Left ventricle myocardium inferior (tissue), 1 donor: ENCODE results near the gene C20orf202. TPM values are rescaled to one million over a fixed set of nuclear protein-coding genes. Genes with fewer than 3 reads are reported as not detected.
"Not testable (repeated sequence)": the region's sequence is repeated elsewhere in the genome, so short reads cannot be mapped to it uniquely, and the experiment has no call there.

Experiments used
- DNase-seq: peaks from one replicate; pipeline ENCODE4 v3.0.0-alpha.2; 2020
- H3K27ac ChIP-seq: fragments of 200-600 bp; replicated peaks from 2 replicates; pipeline ENCODE4 v1.8.0; 2021
- H3K27me3 ChIP-seq: fragments of 200-600 bp; 2 replicates; pipeline ENCODE4 v1.8.0; 2021; ENCODE audit warnings: low read depth
- H3K36me3 ChIP-seq: fragments of 200-600 bp; 2 replicates; pipeline ENCODE4 v1.8.0; 2021
- H3K4me1 ChIP-seq: fragments of 200-600 bp; 2 replicates; pipeline ENCODE4 v1.8.0; 2021
- H3K4me3 ChIP-seq: fragments of 200-600 bp; 2 replicates; pipeline ENCODE4 v1.8.0; 2021; ENCODE audit warnings: mild to moderate bottlenecking, moderate library complexity
- H3K9me3 ChIP-seq: fragments of 200-600 bp; replicated peaks from 2 replicates; pipeline ENCODE4 v1.8.0; 2021
- CTCF ChIP-seq: fragments of 200-600 bp; IDR thresholded peaks from 2 replicates; pipeline ENCODE4 v1.8.0; 2021; ENCODE audit warnings: antibody characterized with exemption, mild to moderate bottlenecking, borderline replicate concordance
- intact Hi-C: fragments of 100-400 bp; cut with micrococcal nuclease; formaldehyde crosslinking; loops from one replicate; pipeline ENCODE4 v1.11.0; 2022
- total RNA-seq: library from RNA; stranded (reverse); fragmentation: NEBNext Ultra II Directional; extraction: Animal tissue kit (Norgen Biotek cat#: 25700); gene quantifications from one replicate; pipeline ENCODE4 v1.2.1, GENCODE V29; 2021
- donor health status: DM: no; HTN: yes; CAD: no; lungs with severe emphysema.

Gene C20orf202
- total RNA-seq, 1 donor from 2014 or later, result 0.41 TPM

GRCh38 chr20:1242099-1242498 is 38.8 kb downstream of the C20orf202 start:
- peaks cover 25% of the 10 kb centered on the region for H3K27me3 ChIP-seq
- TF ChIP-seq CTCF, result no peak
- intact Hi-C loops, result no loop called here
- H3K4me1 ChIP-seq, result peaks cover 3% of the 10 kb centered on the region
- H3K4me3 ChIP-seq, result no peak overlapping the region
- H3K36me3 ChIP-seq, result no peaks in the 10 kb centered on the region
- DNase-seq, result no peak
- no peaks in the 10 kb centered on the region for H3K9me3 ChIP-seq
- no peak overlapping the region for H3K27ac ChIP-seq

DNA sequence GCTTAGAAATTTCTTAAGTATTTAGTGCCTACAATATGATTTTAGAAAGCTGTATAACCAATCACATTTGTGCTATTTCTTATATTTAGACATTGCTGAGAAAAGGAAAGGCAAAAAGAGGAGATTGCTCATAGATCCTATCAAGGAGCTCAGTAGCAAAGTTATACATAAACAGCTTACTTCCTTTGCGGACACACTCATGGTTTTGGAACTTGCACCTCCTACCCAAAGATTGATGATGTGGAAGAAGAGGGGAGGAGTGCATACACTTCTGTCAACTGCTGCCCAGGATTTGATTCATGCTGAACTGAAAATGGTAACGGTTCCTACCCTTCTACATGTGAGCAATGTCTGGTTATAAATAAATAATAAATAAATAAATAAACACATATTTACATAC is 39.3 kb downstream of the C20orf202 start:
- no peak for DNase-seq
- Histone ChIP-seq H3K27me3 (peaks cover 25% of the 10 kb centered on the region), H3K4me1 (peaks cover 3% of the 10 kb centered on the region), H3K9me3 (no peaks in the 10 kb centered on the region), H3K36me3 (no peaks in the 10 kb centered on the region), H3K4me3 (no peak overlapping the region), H3K27ac (no peak overlapping the region)
- no peak for TF ChIP-seq CTCF
- intact Hi-C loops, result no loop called here

DNA sequence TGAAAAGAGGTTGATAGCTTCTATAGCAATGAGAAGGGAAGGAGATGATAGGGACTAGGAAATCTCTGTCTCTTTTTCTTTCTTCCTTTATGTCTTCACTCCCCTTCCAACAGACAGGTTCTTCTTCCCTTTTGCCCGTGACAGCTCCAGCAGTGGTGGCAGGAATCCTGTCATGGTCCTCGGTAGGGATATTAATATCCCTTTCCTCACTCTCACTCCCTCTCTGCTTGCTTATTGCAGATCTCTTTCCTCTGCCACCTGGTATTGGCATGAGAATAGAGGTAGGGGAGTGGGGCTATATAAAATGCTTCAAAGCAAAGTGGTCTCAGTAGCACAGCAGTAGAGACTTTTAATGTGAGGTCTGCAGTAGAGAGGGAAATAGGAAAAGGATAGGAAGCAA is 42.3 kb downstream of the C20orf202 start:
- DNase-seq, result no peak
- TF ChIP-seq CTCF, result no peak
- no peaks in the 10 kb centered on the region for H3K9me3 ChIP-seq

GRCh38 chr20:1247689-1248088 is 44.4 kb downstream of the C20orf202 start:
- Histone ChIP-seq H3K36me3 (no peaks in the 10 kb centered on the region), H3K9me3 (no peaks in the 10 kb centered on the region), H3K4me1 (peaks cover 3% of the 10 kb centered on the region), H3K4me3 (no peak overlapping the region), H3K27me3 (no peaks in the 10 kb centered on the region), H3K27ac (no peak overlapping the region)
- DNase-seq, result no peak
- intact Hi-C loops, result no loop called here
- TF ChIP-seq CTCF, result no peak

More for the DNA sequence above, 42.3 kb downstream of the C20orf202 start:
- Histone ChIP-seq H3K27ac (no peak overlapping the region), H3K27me3 (peaks cover 11% of the 10 kb centered on the region), H3K36me3 (no peaks in the 10 kb centered on the region), H3K4me3 (no peak overlapping the region), H3K4me1 (peaks cover 3% of the 10 kb centered on the region)
- intact Hi-C loops, result no loop called here

DNA sequence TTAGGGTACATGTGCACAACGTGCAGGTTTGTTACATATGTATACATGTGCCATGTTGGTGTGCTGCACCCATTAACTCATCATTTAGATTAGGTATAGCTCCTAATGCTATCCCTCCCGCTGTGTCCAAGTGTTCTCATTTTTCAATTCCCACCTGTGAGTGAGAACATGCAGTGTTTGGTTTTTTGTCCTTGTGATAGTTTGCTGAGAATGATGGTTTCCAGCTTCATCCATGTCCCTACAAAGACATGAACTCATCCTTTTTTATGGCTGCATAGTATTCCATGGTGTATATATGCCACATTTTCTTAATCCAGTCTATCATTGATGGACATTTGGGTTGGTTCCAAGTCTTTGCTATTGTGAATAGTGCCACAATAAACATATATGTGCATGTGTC is 47.0 kb downstream of the C20orf202 start:
- H3K27ac ChIP-seq, H3K36me3 ChIP-seq, H3K27me3 ChIP-seq, intact Hi-C loops, H3K4me3 ChIP-seq, DNase-seq, H3K4me1 ChIP-seq, H3K9me3 ChIP-seq: not testable (repeated sequence)

DNA sequence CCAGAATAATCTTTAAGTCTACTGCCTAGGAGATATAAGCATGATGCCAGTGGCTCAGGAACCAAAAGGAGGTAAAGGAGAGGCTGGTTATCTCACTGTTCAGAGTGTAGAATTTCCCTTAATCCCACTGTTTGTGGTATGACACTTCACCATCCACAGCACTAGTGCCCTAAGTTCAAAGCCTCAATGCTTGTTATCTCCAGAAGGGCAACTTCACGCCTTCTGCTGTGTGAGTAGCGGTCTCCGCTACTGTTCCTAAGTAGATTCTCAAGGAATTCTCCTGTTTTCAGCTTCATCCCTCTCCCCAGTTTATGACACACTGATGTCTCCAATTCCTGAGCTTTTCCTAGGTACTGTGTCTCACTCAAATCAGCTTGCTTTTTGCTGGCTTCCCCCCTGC is 49.2 kb downstream of the C20orf202 start:
- Histone ChIP-seq H3K4me1 (no peaks in the 10 kb centered on the region), H3K4me3 (no peak overlapping the region), H3K36me3 (no peaks in the 10 kb centered on the region), H3K27me3 (peaks cover 16% of the 10 kb centered on the region), H3K9me3 (no peaks in the 10 kb centered on the region), H3K27ac (no peak overlapping the region)
- intact Hi-C loops, result no loop called here
- TF ChIP-seq CTCF, result no peak
- DNase-seq, result no peak
